Spleen (tissue), 7 donors: Measurements from ENCODE around the gene OSGEP.

Experiments
- CTCF ChIP-seq, 11 experiments: fragments of 200-600 bp in 7 of 11; fragments of 450-650 bp in 4 of 11; sonication (generic) in 4 of 11; IDR thresholded peaks in 8 of 11; conservative IDR thresholded peaks in 3 of 11; 1 replicate in 7 of 11; 2 replicates in 4 of 11; pipeline versions ENCODE4 v1.4.0 to v1.8.0; 2016 to 2021; ENCODE audit warnings: antibody characterized with exemption in 11 of 11, inconsistent platforms in 4 of 11, mild to moderate bottlenecking in 1 of 11
- POLR2A ChIP-seq, 3 donors: fragments of 450-650 bp; IDR thresholded peaks; one replicate each; pipeline ENCODE4 v1.5.1; 2017; ENCODE audit warnings: antibody characterized with exemption in 3 of 3, mild to moderate bottlenecking in 1 of 3
- POLR2AphosphoS5 ChIP-seq, 3 donors: sonication (generic); formaldehyde crosslinking; IDR thresholded peaks; one replicate each; pipeline ENCODE4 v1.5.1; 2017; ENCODE audit warnings: antibody characterized with exemption in 3 of 3
- donor health status: DM: no; HTN: no; CAD: no; lungs with moderate emphysema.
- donor health status: DM: no; HTN: no; CAD: no.
- donor health status: DM: no; HTN: no; CAD: no.

DNA sequence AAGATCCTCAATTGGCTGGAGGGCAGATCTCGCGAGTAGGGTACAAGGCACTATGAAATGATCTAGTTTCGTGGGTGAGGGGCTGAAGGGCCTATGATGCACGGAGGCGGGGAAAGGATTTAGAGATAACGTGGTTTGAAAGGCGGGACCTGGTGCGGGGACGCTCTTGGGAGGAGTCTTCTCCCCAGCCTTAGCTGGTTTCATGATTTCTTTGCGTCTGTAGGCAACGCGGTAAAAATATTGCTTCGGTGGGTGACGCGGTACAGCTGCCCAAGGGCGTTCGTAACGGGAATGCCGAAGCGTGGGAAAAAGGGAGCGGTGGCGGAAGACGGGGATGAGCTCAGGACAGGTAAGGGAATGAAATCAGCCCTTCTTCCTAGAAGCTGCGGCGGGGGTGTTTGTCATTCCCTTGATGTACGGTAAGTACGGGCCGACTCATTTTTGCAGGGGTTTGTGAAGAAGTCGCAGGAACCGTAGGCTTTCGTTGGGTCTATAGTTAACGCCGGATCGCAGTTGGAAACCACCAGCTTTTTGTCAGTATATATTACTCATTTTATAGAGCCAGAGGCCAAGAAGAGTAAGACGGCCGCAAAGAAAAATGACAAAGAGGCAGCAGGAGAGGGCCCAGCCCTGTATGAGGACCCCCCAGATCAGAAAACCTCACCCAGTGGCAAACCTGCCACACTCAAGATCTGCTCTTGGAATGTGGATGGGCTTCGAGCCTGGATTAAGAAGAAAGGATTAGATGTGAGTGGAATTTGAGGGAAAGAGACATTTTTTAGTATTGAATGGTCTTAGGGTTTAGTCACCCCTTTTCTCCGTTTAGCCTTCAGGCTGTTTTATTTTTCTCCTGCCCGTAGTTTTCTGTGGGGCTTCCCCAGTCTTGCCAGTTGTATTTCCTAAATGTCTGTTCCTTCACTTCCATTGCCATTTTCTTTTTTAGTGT lies 1.0 kb upstream of the OSGEP start:
- TF ChIP-seq CTCF (IDR thresholded peaks at IDR 0.05 in 8 of 11, conservative IDR thresholded peaks at IDR 0.05 in 3 of 11): no peak
- TF ChIP-seq POLR2A (IDR thresholded peaks at IDR 0.05): no peak
- TF ChIP-seq POLR2AphosphoS5 (IDR thresholded peaks at IDR 0.05): no peak
